Pulmonary artery endothelial cell (primary cell): ENCODE measurements around the gene CDC42BPA. TPM values are rescaled to one million over a fixed set of nuclear protein-coding genes. Genes with fewer than 3 reads are reported as not detected.
"Not testable (repeated sequence)": the region's sequence is repeated elsewhere in the genome, so short reads cannot be mapped to it uniquely, and the experiment has no call there.

Experiments
- DNase-seq: peaks from one replicate; pipeline ENCODE4 v3.0.0-alpha.2; 2011; ENCODE audit warnings: low read depth, low spot score
- total RNA-seq: library from RNA; depleted of rRNA; stranded (reverse); fragments of >200 nt; gene quantifications from 2 replicates; pipeline ENCODE4 v1.2.3, GENCODE V29; 2014

CDC42BPA gene
- total RNA-seq, 1 donor from 2014 or later = 67.7 TPM

- DNase-seq = peak; percentile 24
Measured at GRCh38 chr1:227134686-227135314, 183.5 kb downstream of the CDC42BPA start.

- DNase-seq = not testable (repeated sequence)
Measured at GRCh38 chr1:227132695-227133094, 185.6 kb downstream of the CDC42BPA start.

GRCh38 chr1:227131193-227131592, 187.1 kb downstream of the CDC42BPA start:
- peak; percentile 5 for DNase-seq

GRCh38 chr1:227127891-227128290, 190.4 kb downstream of the CDC42BPA start:
- DNase-seq = no peak

- DNase-seq = no peak
Measured at GRCh38 chr1:227125929-227126545, 192.3 kb downstream of the CDC42BPA start.

- no peak for DNase-seq
Measured at GRCh38 chr1:227124473-227124872, 193.8 kb downstream of the CDC42BPA start.

GRCh38 chr1:227120826-227121225, 197.5 kb downstream of the CDC42BPA start:
- DNase-seq = no peak

GRCh38 chr1:227112538-227112937, 205.8 kb downstream of the CDC42BPA start:
- DNase-seq = no peak

- no peak for DNase-seq
Measured at GRCh38 chr1:227111782-227112181, 206.5 kb downstream of the CDC42BPA start.

GRCh38 chr1:227105291-227105690, 213.0 kb downstream of the CDC42BPA start:
- DNase-seq = not testable (repeated sequence)

- DNase-seq = no peak
Measured at GRCh38 chr1:227102056-227102455, 216.2 kb downstream of the CDC42BPA start.

- DNase-seq = no peak
Measured at GRCh38 chr1:227094249-227094966, 223.9 kb downstream of the CDC42BPA start.

- DNase-seq = no peak
Measured at GRCh38 chr1:227093309-227093708, 225.0 kb downstream of the CDC42BPA start.

- no peak for DNase-seq
Measured at GRCh38 chr1:227092069-227092468, 226.2 kb downstream of the CDC42BPA start.

- no peak for DNase-seq
Measured at GRCh38 chr1:227086636-227087035, 231.7 kb downstream of the CDC42BPA start.

- no peak for DNase-seq
Measured at GRCh38 chr1:227082999-227083746, 235.1 kb downstream of the CDC42BPA start.

GRCh38 chr1:227077783-227078182, 240.5 kb downstream of the CDC42BPA start:
- no peak for DNase-seq

- no peak for DNase-seq
Measured at GRCh38 chr1:227073786-227074185, 244.5 kb downstream of the CDC42BPA start.

- no peak for DNase-seq
Measured at GRCh38 chr1:227072991-227073390, 245.3 kb downstream of the CDC42BPA start.

GRCh38 chr1:227071895-227072587, 246.3 kb downstream of the CDC42BPA start:
- DNase-seq = no peak

- no peak for DNase-seq
Measured at GRCh38 chr1:227070638-227071285, 247.5 kb downstream of the CDC42BPA start.
